Measurements from ENCODE around the gene TRAM2.

The TRAM2 gene

GRCh38 chr6:52570291-52570700 is 6.6 kb downstream of the TRAM2 start:
- DNase-seq (ENCODE audit: low read depth): no peak

GRCh38 chr6:52568320-52568719 is 8.5 kb downstream of the TRAM2 start:
- DNase-seq (ENCODE audit: low read depth): no peak

GRCh38 chr6:52566853-52567279 is 10.0 kb downstream of the TRAM2 start:
- DNase-seq (ENCODE audit: low read depth): no peak

GRCh38 chr6:52566201-52566600 is 10.7 kb downstream of the TRAM2 start:
- no peak for DNase-seq (ENCODE audit: low read depth)

- DNase-seq (ENCODE audit: low read depth): no peak
Observed at GRCh38 chr6:52564856-52565255, 12.0 kb downstream of the TRAM2 start.

- no peak for DNase-seq (ENCODE audit: low read depth)
Observed at GRCh38 chr6:52562911-52563310, 13.9 kb downstream of the TRAM2 start.

GRCh38 chr6:52560462-52560861 is 16.4 kb downstream of the TRAM2 start:
- no peak for DNase-seq (ENCODE audit: low read depth)

- no peak for DNase-seq (ENCODE audit: low read depth)
Observed at GRCh38 chr6:52558266-52559000, 18.4 kb downstream of the TRAM2 start.

- DNase-seq (ENCODE audit: low read depth): no peak
Observed at GRCh38 chr6:52557389-52558265, 19.2 kb downstream of the TRAM2 start.

GRCh38 chr6:52555518-52556233 is 21.2 kb downstream of the TRAM2 start:
- no peak for DNase-seq (ENCODE audit: low read depth)

- DNase-seq (ENCODE audit: low read depth): no peak
Observed at GRCh38 chr6:52554684-52555280, 22.1 kb downstream of the TRAM2 start.

- no peak for DNase-seq (ENCODE audit: low read depth)
Observed at GRCh38 chr6:52553719-52554118, 23.1 kb downstream of the TRAM2 start.

GRCh38 chr6:52553158-52553557 is 23.7 kb downstream of the TRAM2 start:
- no peak for DNase-seq (ENCODE audit: low read depth)

GRCh38 chr6:52552278-52552643 is 24.6 kb downstream of the TRAM2 start:
- DNase-seq (ENCODE audit: low read depth): no peak

- no peak for DNase-seq (ENCODE audit: low read depth)
Observed at GRCh38 chr6:52551483-52552277, 25.2 kb downstream of the TRAM2 start.

- no peak for DNase-seq (ENCODE audit: low read depth)
Observed at GRCh38 chr6:52550870-52551269, 26.0 kb downstream of the TRAM2 start.

GRCh38 chr6:52550014-52550575 is 26.8 kb downstream of the TRAM2 start:
- no peak for DNase-seq (ENCODE audit: low read depth)

GRCh38 chr6:52549428-52549827 is 27.4 kb downstream of the TRAM2 start:
- DNase-seq (ENCODE audit: low read depth): no peak

- no peak for DNase-seq (ENCODE audit: low read depth)
Observed at GRCh38 chr6:52548999-52549398, 27.9 kb downstream of the TRAM2 start.

GRCh38 chr6:52548353-52548713 is 28.5 kb downstream of the TRAM2 start:
- no peak for DNase-seq (ENCODE audit: low read depth)
